ENCODE results near the gene MBD2. TPM values are rescaled to one million over a fixed set of nuclear protein-coding genes. Genes with fewer than 3 reads are reported as not detected.
A peak's percentile ranks its signal among the peaks of the same experiment; 100 is the strongest.

MBD2 gene
- total RNA-seq, 2 experiments from 2014 or later: 96.3 to 104 TPM

GRCh38 chr18:54169431-54170403 is 54.8 kb downstream of the MBD2 start:
- H3K4me1 Mint-ChIP-seq: peaks cover 15% of the 10 kb centered on the region
- DNase-seq (no peak), ATAC-seq (ENCODE audit: low read depth) (no peak)
- H3K4me3 Mint-ChIP-seq: no peak overlapping the region
- H3K27ac Mint-ChIP-seq: no peak overlapping the region
- H3K9me3 Mint-ChIP-seq: no peaks in the 10 kb centered on the region
- no peaks in the 10 kb centered on the region for H3K27me3 Mint-ChIP-seq
- POLR2A ChIA-PET: no interaction called here
- H3K36me3 Mint-ChIP-seq: peaks cover 20% of the 10 kb centered on the region

- no peak overlapping the region for H3K27ac Mint-ChIP-seq
- DNase-seq (no peak), ATAC-seq (ENCODE audit: low read depth) (no peak)
- POLR2A ChIA-PET: no interaction called here
- H3K36me3 Mint-ChIP-seq: peaks cover 24% of the 10 kb centered on the region
- H3K4me1 Mint-ChIP-seq: peaks cover 4% of the 10 kb centered on the region
- no peaks in the 10 kb centered on the region for H3K9me3 Mint-ChIP-seq
- no peaks in the 10 kb centered on the region for H3K27me3 Mint-ChIP-seq
- H3K4me3 Mint-ChIP-seq: no peak overlapping the region
Observed at GRCh38 chr18:54165450-54165849, 59.0 kb downstream of the MBD2 start.

- H3K36me3 Mint-ChIP-seq: peaks cover 38% of the 10 kb centered on the region
- ATAC-seq (ENCODE audit: low read depth) (no peak), DNase-seq (no peak)
- H3K27me3 Mint-ChIP-seq: no peaks in the 10 kb centered on the region
- POLR2A ChIA-PET: interaction anchor here (2.2 kb wide), 1 partner anchor 106 kb away, joined by 5 read pairs; the partner anchor contains the start of gene POLI
- no peaks in the 10 kb centered on the region for H3K4me1 Mint-ChIP-seq
- no peak overlapping the region for H3K4me3 Mint-ChIP-seq
- no peak overlapping the region for H3K27ac Mint-ChIP-seq
- H3K9me3 Mint-ChIP-seq: no peaks in the 10 kb centered on the region
Observed at GRCh38 chr18:54163453-54163852, 61.0 kb downstream of the MBD2 start.

GRCh38 chr18:54162431-54162830 is 62.0 kb downstream of the MBD2 start:
- H3K4me3 Mint-ChIP-seq: no peak overlapping the region
- POLR2A ChIA-PET: no interaction called here
- peaks cover 47% of the 10 kb centered on the region for H3K36me3 Mint-ChIP-seq
- no peak for ATAC-seq (ENCODE audit: low read depth)
- H3K27ac Mint-ChIP-seq: no peak overlapping the region
- no peak for DNase-seq
- no peaks in the 10 kb centered on the region for H3K27me3 Mint-ChIP-seq
- peaks cover 2% of the 10 kb centered on the region for H3K4me1 Mint-ChIP-seq
- H3K9me3 Mint-ChIP-seq: no peaks in the 10 kb centered on the region

GRCh38 chr18:54161267-54161666 is 63.2 kb downstream of the MBD2 start:
- Mint-ChIP-seq H3K27ac (no peak overlapping the region), H3K4me3 (no peak overlapping the region), H3K9me3 (no peaks in the 10 kb centered on the region), H3K36me3 (peaks cover 52% of the 10 kb centered on the region), H3K4me1 (peaks cover 2% of the 10 kb centered on the region), H3K27me3 (no peaks in the 10 kb centered on the region)
- POLR2A ChIA-PET: no interaction called here
- ATAC-seq (ENCODE audit: low read depth) (no peak), DNase-seq (no peak)

- POLR2A ChIA-PET: no interaction called here
- no peak overlapping the region for H3K27ac Mint-ChIP-seq
- no peak for DNase-seq
- H3K4me1 Mint-ChIP-seq: peaks cover 2% of the 10 kb centered on the region
- no peaks in the 10 kb centered on the region for H3K27me3 Mint-ChIP-seq
- H3K9me3 Mint-ChIP-seq: no peaks in the 10 kb centered on the region
- no peak for ATAC-seq (ENCODE audit: low read depth)
- H3K4me3 Mint-ChIP-seq: no peak overlapping the region
- H3K36me3 Mint-ChIP-seq: peaks cover 51% of the 10 kb centered on the region
Observed at GRCh38 chr18:54159906-54160305, 64.6 kb downstream of the MBD2 start.

- Mint-ChIP-seq H3K4me1 (peaks cover 2% of the 10 kb centered on the region), H3K27ac (no peak overlapping the region), H3K36me3 (peaks cover 52% of the 10 kb centered on the region), H3K27me3 (no peaks in the 10 kb centered on the region), H3K9me3 (no peaks in the 10 kb centered on the region), H3K4me3 (no peak overlapping the region)
- POLR2A ChIA-PET: no interaction called here
- ATAC-seq (ENCODE audit: low read depth): no peak
- DNase-seq: no peak
Observed at GRCh38 chr18:54157646-54158385, 66.7 kb downstream of the MBD2 start.

- no peak for ATAC-seq (ENCODE audit: low read depth)
- Mint-ChIP-seq H3K27ac (no peak overlapping the region), H3K27me3 (no peaks in the 10 kb centered on the region), H3K36me3 (peaks cover 50% of the 10 kb centered on the region), H3K4me1 (peaks cover 2% of the 10 kb centered on the region), H3K9me3 (no peaks in the 10 kb centered on the region), H3K4me3 (no peak overlapping the region)
- DNase-seq: no peak
- POLR2A ChIA-PET: no interaction called here
Observed at GRCh38 chr18:54155412-54155811, 69.1 kb downstream of the MBD2 start.

- Mint-ChIP-seq H3K27me3 (no peaks in the 10 kb centered on the region), H3K36me3 (peaks cover 38% of the 10 kb centered on the region), H3K4me1 (peaks cover 9% of the 10 kb centered on the region), H3K4me3 (no peak overlapping the region), H3K27ac (no peak overlapping the region), H3K9me3 (no peaks in the 10 kb centered on the region)
- ATAC-seq (ENCODE audit: low read depth): no peak
- no peak for DNase-seq
- POLR2A ChIA-PET: no interaction called here
Observed at GRCh38 chr18:54154231-54154630, 70.2 kb downstream of the MBD2 start.

GRCh38 chr18:54151376-54151775 is 73.1 kb downstream of the MBD2 start:
- Mint-ChIP-seq H3K4me3 (no peak overlapping the region), H3K36me3 (peaks cover 21% of the 10 kb centered on the region), H3K9me3 (peaks cover 1% of the 10 kb centered on the region), H3K27ac (no peak overlapping the region), H3K4me1 (peaks cover 23% of the 10 kb centered on the region), H3K27me3 (no peaks in the 10 kb centered on the region)
- ATAC-seq (ENCODE audit: low read depth): no peak
- POLR2A ChIA-PET: no interaction called here
- no peak for DNase-seq

- Mint-ChIP-seq H3K9me3 (peaks cover 1% of the 10 kb centered on the region), H3K36me3 (peaks cover 19% of the 10 kb centered on the region), H3K27me3 (no peaks in the 10 kb centered on the region), H3K4me1 (peaks cover 23% of the 10 kb centered on the region), H3K4me3 (no peak overlapping the region), H3K27ac (no peak overlapping the region)
- ATAC-seq (ENCODE audit: low read depth): no peak
- DNase-seq: no peak
- POLR2A ChIA-PET: no interaction called here
Observed at GRCh38 chr18:54150226-54150625, 74.2 kb downstream of the MBD2 start.

GRCh38 chr18:54149078-54149697 is 75.3 kb downstream of the MBD2 start:
- ATAC-seq (ENCODE audit: low read depth): peak; percentile 36
- POLR2A ChIA-PET: no interaction called here
- H3K4me1 Mint-ChIP-seq: peaks cover 23% of the 10 kb centered on the region
- H3K9me3 Mint-ChIP-seq: peaks cover 1% of the 10 kb centered on the region
- H3K4me3 Mint-ChIP-seq: peak overlapping the region; percentile 9
- H3K27ac Mint-ChIP-seq: peak overlapping the region; percentile 12
- peaks cover 15% of the 10 kb centered on the region for H3K36me3 Mint-ChIP-seq
- H3K27me3 Mint-ChIP-seq: no peaks in the 10 kb centered on the region
- DNase-seq: no peak

- peaks cover 4% of the 10 kb centered on the region for H3K9me3 Mint-ChIP-seq
- DNase-seq (no peak), ATAC-seq (ENCODE audit: low read depth) (no peak)
- H3K27ac Mint-ChIP-seq: peak overlapping the region; percentile 12
- no peaks in the 10 kb centered on the region for H3K27me3 Mint-ChIP-seq
- H3K4me3 Mint-ChIP-seq: no peak overlapping the region
- POLR2A ChIA-PET: no interaction called here
- peaks cover 23% of the 10 kb centered on the region for H3K4me1 Mint-ChIP-seq
- peaks cover 18% of the 10 kb centered on the region for H3K36me3 Mint-ChIP-seq
Observed at GRCh38 chr18:54148678-54149077, 75.8 kb downstream of the MBD2 start.

All from activated naive CD8-positive, alpha-beta T cell treated with anti-CD3 and anti-CD28 coated beads, Interleukin-2, amount 10 ng/mL, durations not matched to agents 7 days and 5 days (primary cell).